A549 (cell line): Measurements from ENCODE around the gene ELMO3. TPM values are rescaled to one million over a fixed set of nuclear protein-coding genes. Genes with fewer than 3 reads are reported as not detected.
A peak's percentile ranks its signal among the peaks of the same experiment; 100 is the strongest.

Experiments used
- ATAC-seq, 2 experiments: fragments of 200-7000 bp in 1 of 2; fragments of >200 bp in 1 of 2; cut with Nextera tagmentation in 1 of 2; cut with Tn5 transposase in 1 of 2; 3 replicates each; pipeline versions ENCODE4 v1.8.0 to v1.9.1; 2018 to 2020; ENCODE audit warnings: mild to moderate bottlenecking in 1 of 2, moderate library complexity in 1 of 2
- CTCF ChIA-PET: fragments of 300-600 bp; sonication (Branson Sonifier 250); formaldehyde crosslinking; extraction: SDS; loops from one replicate; lab custom pipeline; 2021; ENCODE audit warnings: antibody characterized with exemption, inconsistent platforms; lab: Yijun Ruan, JAX
- POLR2A ChIA-PET: fragments of 350-600 bp; formaldehyde crosslinking; extraction: SDS; loops from one replicate; lab custom pipeline; 2021; ENCODE audit warnings: antibody characterized with exemption, inconsistent platforms; lab: Yijun Ruan, JAX
- DNase-seq, 2 experiments: peaks; one replicate each; pipeline versions ENCODE4 v3.0.0 to v3.0.0-alpha.2; 2011 to 2016; ENCODE audit warnings: low read depth in 1 of 2, low spot score in 1 of 2
- FAIRE-seq: peaks from 2 replicates; lab custom pipeline; 2011; peaks lifted over from hg19 to GRCh38; lab: Jason Lieb, UNC
- H3K27ac ChIP-seq, 2 experiments: fragments of >200 bp; sonication (Bioruptor Twin); formaldehyde crosslinking; 3 replicates each; pipeline ENCODE4 v1.5.1; 2016 to 2017
- H3K4me1 ChIP-seq: fragments of >200 bp; sonication (Bioruptor Twin); formaldehyde crosslinking; 3 replicates; pipeline ENCODE4 v1.6.1; 2016
- H3K4me2 ChIP-seq: fragments of >200 bp; sonication (Bioruptor Twin); formaldehyde crosslinking; 3 replicates; pipeline ENCODE4 v1.6.1; 2016
- H3K4me3 ChIP-seq: fragments of >200 bp; sonication (Bioruptor Twin); formaldehyde crosslinking; 3 replicates; pipeline ENCODE4 v1.5.1; 2016
- H3K9me3 ChIP-seq: fragments of >200 bp; sonication (Bioruptor Twin); formaldehyde crosslinking; 3 replicates; pipeline ENCODE4 v1.6.1; 2016
- CBX2 ChIP-seq: fragments of 200-600 bp; sonication (generic); IDR thresholded peaks from 2 replicates; pipeline ENCODE4 v1.6.1; 2016; ENCODE audit warnings: low read depth, mild to moderate bottlenecking, borderline replicate concordance
- ELK1 ChIP-seq: fragments of 150-350 bp; IDR thresholded peaks from 2 replicates; pipeline ENCODE4 v1.6.1; 2014; ENCODE audit warnings: low read depth, mild to moderate bottlenecking, low read length
- ESRRA ChIP-seq: fragments of 150-350 bp; IDR thresholded peaks from 2 replicates; pipeline ENCODE4 v1.6.1; 2014; ENCODE audit warnings: mild to moderate bottlenecking, low read length, borderline replicate concordance
- FOSB ChIP-seq: fragments of 250-450 bp; sonication (Bioruptor Pico); IDR thresholded peaks from 2 replicates; pipeline ENCODE4 v1.5.0; 2020; ENCODE audit warnings: mild to moderate bottlenecking, moderate library complexity
- FOSL2 ChIP-seq, 2 experiments: fragments of 450-650 bp in 1 of 2; fragments of >200 bp in 1 of 2; sonication (Bioruptor Twin) in 1 of 2; formaldehyde crosslinking; IDR thresholded peaks; 2 replicates each; pipeline versions ENCODE4 v1.5.0 to v1.6.1; 2016 to 2020; ENCODE audit warnings: mild to moderate bottlenecking in 1 of 2, moderate library complexity in 1 of 2
- FOXS1 ChIP-seq: fragments of 250-450 bp; sonication (Bioruptor Pico); IDR thresholded peaks from 2 replicates; pipeline ENCODE4 v1.5.0; 2020; ENCODE audit warnings: mild to moderate bottlenecking, moderate library complexity
- HDAC2 ChIP-seq: fragments of 200-600 bp; sonication (generic); IDR thresholded peaks from 2 replicates; pipeline ENCODE4 v1.6.1; 2016
- HES2 ChIP-seq: fragments of >200 bp; sonication (Bioruptor Twin); formaldehyde crosslinking; IDR thresholded peaks from 2 replicates; pipeline ENCODE4 v1.6.1; 2016
- HOXA7 ChIP-seq: fragments of 250-450 bp; sonication (Bioruptor Pico); IDR thresholded peaks from 2 replicates; pipeline ENCODE4 v1.5.0; 2020; ENCODE audit warnings: mild to moderate bottlenecking, moderate library complexity
- HOXB13 ChIP-seq: fragments of 250-450 bp; sonication (Bioruptor Pico); IDR thresholded peaks from 2 replicates; pipeline ENCODE4 v1.5.0; 2020; ENCODE audit warnings: low read depth, mild to moderate bottlenecking, moderate library complexity
- JUN ChIP-seq, 2 experiments: fragments of >200 bp; sonication (Bioruptor Twin); formaldehyde crosslinking; IDR thresholded peaks; 2 replicates in 1 of 2; 3 replicates in 1 of 2; pipeline ENCODE4 v1.6.1; 2016 to 2017
- JUNB ChIP-seq: fragments of >200 bp; sonication (Bioruptor Twin); formaldehyde crosslinking; IDR thresholded peaks from 2 replicates; pipeline ENCODE4 v1.6.1; 2016
- MAFK ChIP-seq: fragments of 450-650 bp; IDR thresholded peaks from 2 replicates; pipeline ENCODE4 v1.6.1; 2014; ENCODE audit not compliant: partially characterized antibody
- MAZ ChIP-seq: fragments of 150-350 bp; IDR thresholded peaks from 2 replicates; pipeline ENCODE4 v1.6.1; 2014; ENCODE audit warnings: antibody characterized with exemption, low read depth, low read length, borderline replicate concordance
- MYC ChIP-seq: IDR thresholded peaks from 2 replicates; pipeline ENCODE4 v1.6.1; 2012; ENCODE audit warnings: mild to moderate bottlenecking, inconsistent platforms, low read length, improper control_type of control experiment, borderline replicate concordance
- NPAS2 ChIP-seq: fragments of 250-450 bp; sonication (Bioruptor Pico); IDR thresholded peaks from 2 replicates; pipeline ENCODE4 v1.8.0; 2022; ENCODE audit warnings: mild to moderate bottlenecking, moderate library complexity, borderline replicate concordance
- PHF8 ChIP-seq: fragments of 200-600 bp; sonication (generic); IDR thresholded peaks from 2 replicates; pipeline ENCODE4 v1.6.1; 2016; ENCODE audit warnings: low read depth, mild to moderate bottlenecking, antibody characterized with exemption, moderate library complexity, borderline replicate concordance
- POLR2AphosphoS2 ChIP-seq: conservative IDR thresholded peaks from 2 replicates; pipeline ENCODE4 v1.6.1; 2012; ENCODE audit warnings: low read length, improper control_type of control experiment, inconsistent platforms
- RAD21 ChIP-seq, 2 experiments: fragments of >200 bp in 1 of 2; sonication (Bioruptor Twin) in 1 of 2; formaldehyde crosslinking in 1 of 2; IDR thresholded peaks in 1 of 2; conservative IDR thresholded peaks in 1 of 2; 2 replicates in 1 of 2; 3 replicates in 1 of 2; pipeline ENCODE4 v1.6.1; 2012 to 2018; ENCODE audit warnings: inconsistent platforms in 1 of 2
- RARB ChIP-seq: fragments of 250-450 bp; sonication (Bioruptor Pico); IDR thresholded peaks from 2 replicates; pipeline ENCODE4 v1.8.0; 2021; ENCODE audit warnings: mild to moderate bottlenecking, moderate library complexity
- REST ChIP-seq: fragments of 200-600 bp; sonication (generic); IDR thresholded peaks from 2 replicates; pipeline ENCODE4 v1.6.1; 2016; ENCODE audit warnings: antibody characterized with exemption, mild to moderate bottlenecking, moderate library complexity
- RNF2 ChIP-seq: fragments of 200-600 bp; sonication (generic); IDR thresholded peaks from 2 replicates; pipeline ENCODE4 v1.6.1; 2016; ENCODE audit warnings: low read depth, mild to moderate bottlenecking, antibody characterized with exemption, moderate library complexity, borderline replicate concordance
- SREBF2 ChIP-seq: fragments of 450-650 bp; IDR thresholded peaks from 2 replicates; pipeline ENCODE4 v1.6.1; 2014; ENCODE audit warnings: mild to moderate bottlenecking, moderate library complexity
- TFCP2L1 ChIP-seq: fragments of 250-450 bp; sonication (Bioruptor Pico); IDR thresholded peaks from 2 replicates; pipeline ENCODE4 v1.5.0; 2021; ENCODE audit warnings: mild to moderate bottlenecking
- TP53 ChIP-seq: fragments of 250-450 bp; sonication (Bioruptor Pico); IDR thresholded peaks from 2 replicates; pipeline ENCODE4 v1.5.0; 2021; ENCODE audit warnings: mild to moderate bottlenecking, moderate library complexity
- WGBS: methylation state at CpG from one replicate; pipeline ENCODE4 v1.1.6; 2017; ENCODE audit errors: missing lambda C conversion rate; 5-methylcytosine and 5-hydroxymethylcytosine counted together
- polyA plus RNA-seq, 4 experiments: library from polyadenylated mRNA; depleted of rRNA in 3 of 4; stranded (reverse); fragments of >200 nt; fragmentation: RNase III in 1 of 4; extraction: RNeasy Plus Mini Kit Qiagen cat#74134 plus additional on column Dnase treatment in 1 of 4; gene quantifications; 2 replicates in 3 of 4; 3 replicates in 1 of 4; pipeline ENCODE4 v1.2.3, GENCODE V29; 2011 to 2017
- TF ChIP-seq, protein P1 (sequence below): fragments of 250-450 bp; sonication (Bioruptor Pico); IDR thresholded peaks from 2 replicates; pipeline ENCODE4 v1.5.0; 2021; ENCODE audit warnings: mild to moderate bottlenecking, moderate library complexity, borderline replicate concordance

The ELMO3 gene
- polyA plus RNA-seq, 2 of the 4 experiments (the other 2 are of a cell fraction): 0.62 to 1.4 TPM

GRCh38 chr16:67228034-67228785 lies 29.3 kb downstream of the ELMO3 start:
- CTCF ChIA-PET: interaction anchor here (0.6 to 14.1 kb wide), 7 partner anchors 11 to 274 kb away, joined by 3 to 138 read pairs (median 9); partner anchors contain the start of genes FHOD1 and SLC9A5
- H3K27ac ChIP-seq: peak overlapping the region in 1 of 2 experiments; percentile 95; a peak in 1 of 6 replicates
- FAIRE-seq (no peak), ATAC-seq (no peak)
- H3K4me1 ChIP-seq: peaks cover 13% of the 10 kb centered on the region
- WGBS: 96% methylated on average over 9 of the region's 9 CpGs
- TF ChIP-seq SREBF2 (no peak), RARB (CRISPR knock-in tag) (no peak), TP53 (CRISPR knock-in tag) (no peak), HOXA7 (no peak), POLR2AphosphoS2 (no peak), PHF8 (no peak), ESRRA (no peak), JUNB (no peak), CBX2 (no peak), FOSL2 (IDR thresholded peaks at IDR 0.05) (no peak), FOSL2 (CRISPR knock-in tag; IDR thresholded peaks at IDR 0.05) (no peak), MYC (no peak), FOSB (CRISPR knock-in tag) (no peak), RAD21 (conservative IDR thresholded peaks at IDR 0.05 in 1 of 2, IDR thresholded peaks at IDR 0.05 in 1 of 2) (no peak), NPAS2 (CRISPR knock-in tag) (no peak), FOXS1 (CRISPR knock-in tag) (no peak), HOXB13 (CRISPR knock-in tag) (no peak), MAZ (no peak), RNF2 (no peak)
- TF ChIP-seq, protein P1, sequence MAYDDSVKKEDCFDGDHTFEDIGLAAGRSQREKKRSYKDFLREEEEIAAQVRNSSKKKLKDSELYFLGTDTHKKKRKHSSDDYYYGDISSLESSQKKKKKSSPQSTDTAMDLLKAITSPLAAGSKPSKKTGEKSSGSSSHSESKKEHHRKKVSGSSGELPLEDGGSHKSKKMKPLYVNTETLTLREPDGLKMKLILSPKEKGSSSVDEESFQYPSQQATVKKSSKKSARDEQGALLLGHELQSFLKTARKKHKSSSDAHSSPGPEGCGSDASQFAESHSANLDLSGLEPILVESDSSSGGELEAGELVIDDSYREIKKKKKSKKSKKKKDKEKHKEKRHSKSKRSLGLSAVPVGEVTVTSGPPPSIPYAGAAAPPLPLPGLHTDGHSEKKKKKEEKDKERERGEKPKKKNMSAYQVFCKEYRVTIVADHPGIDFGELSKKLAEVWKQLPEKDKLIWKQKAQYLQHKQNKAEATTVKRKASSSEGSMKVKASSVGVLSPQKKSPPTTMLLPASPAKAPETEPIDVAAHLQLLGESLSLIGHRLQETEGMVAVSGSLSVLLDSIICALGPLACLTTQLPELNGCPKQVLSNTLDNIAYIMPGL (CRISPR knock-in tag): no peak
- TF ChIP-seq, all 56 proteins: peak for 0
- Histone ChIP-seq H3K4me2 (peak overlapping the region; percentile 79), H3K9me3 (no peaks in the 10 kb centered on the region), H3K4me3 (peak overlapping the region; percentile 83)
- POLR2A ChIA-PET: interaction anchor here (1.8 to 3.1 kb wide), 3 partner anchors 8 to 16 kb away, joined by 12 to 20 read pairs (median 14); no protein-coding TSS in a partner anchor
- no peak for DNase-seq

DNA sequence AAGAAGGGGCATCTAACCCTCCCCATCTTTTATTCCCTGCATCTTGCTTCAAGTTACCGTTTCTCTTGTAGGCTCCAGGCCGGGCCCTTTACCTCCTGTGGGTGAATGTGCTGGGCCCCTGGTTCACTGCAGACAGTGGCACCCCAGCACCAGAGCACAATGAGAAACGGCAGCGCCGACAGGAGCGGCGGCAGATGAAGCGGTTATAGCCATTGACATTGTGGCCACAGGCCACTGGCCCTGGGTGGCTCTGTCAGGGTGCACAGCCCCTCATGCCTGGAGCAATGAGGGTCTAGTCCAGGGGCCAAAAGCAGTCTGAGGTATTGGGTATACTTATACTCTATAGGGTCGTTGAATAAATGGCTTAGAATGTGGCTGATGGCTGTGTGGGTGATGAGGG lies 30.0 kb downstream of the ELMO3 start:
- ChIA-PET CTCF (interaction anchor here (2.9 to 14.1 kb wide), 2 partner anchors 10 to 17 kb away, joined by 13 to 138 read pairs; partner anchors contain the start of genes FHOD1 and SLC9A5), POLR2A (interaction anchor here (2.8 to 3.1 kb wide), 2 partner anchors 7 to 16 kb away, joined by 12 to 20 read pairs; no protein-coding TSS in a partner anchor)
- H3K4me2 ChIP-seq: no peak overlapping the region
- TF ChIP-seq MAZ (no peak), HES2 (no peak), ELK1 (no peak), FOSL2 (IDR thresholded peaks at IDR 0.05) (no peak), FOSL2 (CRISPR knock-in tag; IDR thresholded peaks at IDR 0.05) (no peak), JUN (IDR thresholded peaks at IDR 0.05) (no peak), TFCP2L1 (CRISPR knock-in tag) (no peak), REST (no peak), POLR2AphosphoS2 (no peak), RARB (CRISPR knock-in tag) (no peak), HDAC2 (no peak), MAFK (no peak)
- TF ChIP-seq, protein P1 (CRISPR knock-in tag): no peak

More for the DNA sequence above, 30.0 kb downstream of the ELMO3 start:
- Histone ChIP-seq H3K9me3 (no peaks in the 10 kb centered on the region), H3K4me3 (no peak overlapping the region), H3K27ac (no peak overlapping the region), H3K4me1 (peaks cover 13% of the 10 kb centered on the region)
- 81% methylated on average over 9 of the region's 9 CpGs for WGBS
- no peak for DNase-seq
- no peak for FAIRE-seq
- ATAC-seq: no peak
